Measurements from ENCODE around the gene RANGRF.

GRCh38 chr17:8339540-8339939, 51.1 kb downstream of the RANGRF start, which contains the start of gene ODF4:
- TF ChIP-seq ZNF274 (IDR thresholded peaks at IDR 0.05; ENCODE audit: low read depth, low read length) (no peak), SUZ12 (IDR thresholded peaks at IDR 0.05; ENCODE audit: extremely low read depth, insufficient read depth, insufficient read length) (no peak)
